ENCODE data around the gene KPTN. TPM values are rescaled to one million over a fixed set of nuclear protein-coding genes. Genes with fewer than 3 reads are reported as not detected.

KPTN gene
- total and polyA plus RNA-seq, 2 of the 13 experiments (the other 11 are each of a cell fraction or from before 2014, with no cell fraction given), result 9.1 to 13.3 TPM

GRCh38 chr19:47503130-47503825 lies 19.3 kb upstream of the KPTN start:
- intact Hi-C loops (cut with micrococcal nuclease; ENCODE audit: unreplicated experiment), result no loop called here
- ChIA-PET CTCF (ENCODE audit: low intra/inter-chr PET ratio, low total read pairs) (no interaction called here), POLR2A (interaction anchor here (1.1 kb wide), 1 partner anchor 10 kb away, joined by 3 read pairs; no protein-coding TSS in a partner anchor)
- ATAC-seq (no peak), DNase-seq (ENCODE audit: low spot score) (no peak), FAIRE-seq (no peak)
- peaks cover 11% of the 10 kb centered on the region for H3K79me2 ChIP-seq (ENCODE audit: insufficient read depth, low read length)
- no peak overlapping the region for H3K27ac ChIP-seq (ENCODE audit: extremely low read length, insufficient read depth, low read length)
- no peak overlapping the region for H3K4me2 ChIP-seq (ENCODE audit: low read depth, low read length)
- no TSS peak for BruUV-seq (replicated peaks)
- H2AFZ ChIP-seq (ENCODE audit: low read length), result no peak overlapping the region
- TF ChIP-seq HOXD1 (CRISPR knock-in tag; IDR thresholded peaks at IDR 0.05) (no peak), JARID2 (CRISPR knock-in tag; IDR thresholded peaks at IDR 0.05; ENCODE audit: insufficient replicate concordance) (no peak), HES4 (CRISPR knock-in tag; IDR thresholded peaks at IDR 0.05; ENCODE audit: borderline replicate concordance) (no peak), ZEB1 (IDR thresholded peaks at IDR 0.05; ENCODE audit: insufficient replicate concordance, low read depth) (no peak), IRF1 (CRISPR knock-in tag; IDR thresholded peaks at IDR 0.05; ENCODE audit: low read depth) (no peak), SALL2 (CRISPR knock-in tag; IDR thresholded peaks at IDR 0.05) (no peak), ZNF629 (CRISPR knock-in tag; conservative IDR thresholded peaks at IDR 0.05) (no peak), EED (CRISPR knock-in tag; IDR thresholded peaks at IDR 0.05) (no peak), IRF9 (CRISPR knock-in tag; IDR thresholded peaks at IDR 0.05; ENCODE audit: borderline replicate concordance) (no peak)
- no peaks in the 10 kb centered on the region for H3K9me3 ChIP-seq (ENCODE audit: low read length)
- H3K4me1 ChIP-seq (ENCODE audit: insufficient read depth, low read length), result no peaks in the 10 kb centered on the region
- H3K36me3 ChIP-seq (replicated peaks in 1 of 2; ENCODE audit: control insufficient read depth in 1 of 2, insufficient read depth in 2 of 2, low read length in 2 of 2), result peaks cover 12 to 25% of the 10 kb centered on the region in 2 experiments; a peak in 4 of 5 replicates
- 0 out of 2 replicates have a peak, but pooled peaks cover 3% of the 10 kb centered on the region for H4K20me1 ChIP-seq (ENCODE audit: insufficient read depth, low read length)
- 96% methylated on average over 13 of the region's 13 CpGs for WGBS (ENCODE audit: low lambda C conversion rate)
- no peak overlapping the region for H3K9ac ChIP-seq (ENCODE audit: insufficient read depth, low read depth, low read length)
- H3K4me3 ChIP-seq (replicated peaks in 1 of 3; ENCODE audit: insufficient read depth in 1 of 3, low read depth in 2 of 3, low read length in 3 of 3), result no peak overlapping the region
- no peaks in the 10 kb centered on the region for H3K27me3 ChIP-seq (ENCODE audit: control insufficient read depth in 1 of 2, insufficient read depth in 2 of 2, low read length in 2 of 2)
- in situ Hi-C loops (cut with HindIII; ENCODE audit: extremely low pct_ligation_motif_present, low pct_unique_long_range_greater_than_20kb), result no loop called here
